NCI-H446 treated with DMSO at 0.1 percent for 48 hours (cell line): Measurements from ENCODE around the gene NUPR2.
"Not testable (repeated sequence)": the region's sequence is repeated elsewhere in the genome, so short reads cannot be mapped to it uniquely, and the experiment has no call there.

Experiments used
- DNase-seq: peaks from one replicate; lab custom pipeline; 2025; lab: John Stamatoyannopoulos, UW

NUPR2 gene

GRCh38 chr7:56086761-56087160, 29.5 kb downstream of the NUPR2 start:
- no peak for DNase-seq

- DNase-seq: peak; percentile 45
These were observed 32.9 kb downstream of the NUPR2 start for GRCh38 chr7:56083150-56083785.

GRCh38 chr7:56081626-56082340, 34.4 kb downstream of the NUPR2 start:
- no peak for DNase-seq

GRCh38 chr7:56080726-56081435, 35.3 kb downstream of the NUPR2 start:
- DNase-seq: not testable (repeated sequence)

- peak; percentile 58 for DNase-seq
These were observed 36.6 kb downstream of the NUPR2 start for GRCh38 chr7:56079450-56080185.

- no peak for DNase-seq
These were observed 38.0 kb downstream of the NUPR2 start for GRCh38 chr7:56078196-56078595.

GRCh38 chr7:56077681-56078080, 38.5 kb downstream of the NUPR2 start:
- DNase-seq: no peak

GRCh38 chr7:56074371-56074791, 41.8 kb downstream of the NUPR2 start:
- DNase-seq: peak; percentile 44

- DNase-seq: not testable (repeated sequence)
These were observed 49.8 kb downstream of the NUPR2 start for GRCh38 chr7:56066376-56066775.
